Memory B cell (primary cell): Measurements from ENCODE around the gene DAB2IP.

Experiments used
- ATAC-seq: fragments of 150-1000 bp; cut with Tn5 transposase; 2 replicates; pipeline ENCODE4 v1.10.0; 2021; ENCODE audit warnings: low read depth, mild to moderate bottlenecking, moderate library complexity
- DNase-seq, 2 donors: peaks; one replicate each; pipeline ENCODE4 v3.0.0; 2022; ENCODE audit warnings: low spot score in 2 of 2
- H3K27ac Mint-ChIP-seq: one replicate; pipeline ENCODE4 v1.8.0; 2022; ENCODE audit warnings: mild to moderate bottlenecking, moderate library complexity, mixed read lengths
- H3K27me3 Mint-ChIP-seq: one replicate; pipeline ENCODE4 v1.8.0; 2022; ENCODE audit warnings: mixed read lengths
- H3K36me3 Mint-ChIP-seq: one replicate; pipeline ENCODE4 v1.8.0; 2022; ENCODE audit warnings: mild to moderate bottlenecking, mixed read lengths
- H3K4me1 Mint-ChIP-seq: one replicate; pipeline ENCODE4 v1.8.0; 2022; ENCODE audit warnings: mixed read lengths
- H3K4me3 Mint-ChIP-seq: one replicate; pipeline ENCODE4 v1.8.0; 2022; ENCODE audit warnings: mild to moderate bottlenecking, moderate library complexity, mixed read lengths
- H3K9me3 Mint-ChIP-seq: one replicate; pipeline ENCODE4 v1.8.0; 2022; ENCODE audit warnings: mixed read lengths

Gene DAB2IP

DNA sequence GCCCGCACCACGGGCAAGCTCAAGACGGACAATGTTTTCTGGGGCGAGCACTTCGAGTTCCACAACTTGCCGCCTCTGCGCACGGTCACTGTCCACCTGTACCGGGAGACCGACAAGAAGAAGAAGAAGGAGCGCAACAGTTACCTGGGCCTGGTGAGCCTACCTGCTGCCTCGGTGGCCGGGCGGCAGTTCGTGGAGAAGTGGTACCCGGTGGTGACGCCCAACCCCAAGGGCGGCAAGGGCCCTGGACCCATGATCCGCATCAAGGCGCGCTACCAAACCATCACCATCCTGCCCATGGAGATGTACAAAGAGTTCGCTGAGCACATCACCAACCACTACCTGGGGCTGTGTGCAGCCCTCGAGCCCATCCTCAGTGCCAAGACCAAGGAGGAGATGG is 108.6 kb downstream of the DAB2IP start:
- H3K4me3 Mint-ChIP-seq, result no peak overlapping the region
- no peak for DNase-seq
- no peak for ATAC-seq
- H3K9me3 Mint-ChIP-seq, result no peaks in the 10 kb centered on the region
- H3K4me1 Mint-ChIP-seq, result no peaks in the 10 kb centered on the region
- H3K27ac Mint-ChIP-seq, result no peak overlapping the region
- H3K27me3 Mint-ChIP-seq, result no peaks in the 10 kb centered on the region
- H3K36me3 Mint-ChIP-seq, result no peaks in the 10 kb centered on the region

GRCh38 chr9:121760571-121760970 is 109.1 kb downstream of the DAB2IP start:
- Mint-ChIP-seq H3K4me3 (no peak overlapping the region), H3K9me3 (no peaks in the 10 kb centered on the region), H3K4me1 (no peaks in the 10 kb centered on the region), H3K27ac (no peak overlapping the region), H3K36me3 (no peaks in the 10 kb centered on the region), H3K27me3 (no peaks in the 10 kb centered on the region)
- DNase-seq (no peak), ATAC-seq (no peak)

DNA sequence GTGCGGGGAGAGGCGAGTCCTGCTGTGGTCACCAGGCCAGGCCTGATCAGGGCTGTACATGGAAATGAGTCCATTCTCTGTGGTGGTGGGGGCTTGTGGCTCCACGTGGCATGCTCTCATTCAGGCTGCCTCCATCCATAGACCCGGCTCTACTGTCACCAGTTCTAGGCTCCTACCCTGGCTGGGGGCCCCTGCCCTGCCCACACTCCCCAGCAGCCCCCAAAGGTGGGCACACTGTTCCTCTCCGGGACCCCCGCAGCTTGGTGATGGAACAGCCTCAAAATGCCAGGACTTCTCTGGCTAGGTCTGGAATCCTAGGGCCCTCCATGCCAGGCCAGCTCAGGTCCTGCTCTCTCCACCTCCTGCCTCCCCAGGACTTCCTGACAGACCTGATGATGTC is 111.7 kb downstream of the DAB2IP start:
- Mint-ChIP-seq H3K36me3 (no peaks in the 10 kb centered on the region), H3K9me3 (no peaks in the 10 kb centered on the region), H3K27ac (no peak overlapping the region), H3K4me1 (no peaks in the 10 kb centered on the region), H3K27me3 (peaks cover 3% of the 10 kb centered on the region), H3K4me3 (no peak overlapping the region)
- ATAC-seq, result no peak
- DNase-seq, result no peak

DNA sequence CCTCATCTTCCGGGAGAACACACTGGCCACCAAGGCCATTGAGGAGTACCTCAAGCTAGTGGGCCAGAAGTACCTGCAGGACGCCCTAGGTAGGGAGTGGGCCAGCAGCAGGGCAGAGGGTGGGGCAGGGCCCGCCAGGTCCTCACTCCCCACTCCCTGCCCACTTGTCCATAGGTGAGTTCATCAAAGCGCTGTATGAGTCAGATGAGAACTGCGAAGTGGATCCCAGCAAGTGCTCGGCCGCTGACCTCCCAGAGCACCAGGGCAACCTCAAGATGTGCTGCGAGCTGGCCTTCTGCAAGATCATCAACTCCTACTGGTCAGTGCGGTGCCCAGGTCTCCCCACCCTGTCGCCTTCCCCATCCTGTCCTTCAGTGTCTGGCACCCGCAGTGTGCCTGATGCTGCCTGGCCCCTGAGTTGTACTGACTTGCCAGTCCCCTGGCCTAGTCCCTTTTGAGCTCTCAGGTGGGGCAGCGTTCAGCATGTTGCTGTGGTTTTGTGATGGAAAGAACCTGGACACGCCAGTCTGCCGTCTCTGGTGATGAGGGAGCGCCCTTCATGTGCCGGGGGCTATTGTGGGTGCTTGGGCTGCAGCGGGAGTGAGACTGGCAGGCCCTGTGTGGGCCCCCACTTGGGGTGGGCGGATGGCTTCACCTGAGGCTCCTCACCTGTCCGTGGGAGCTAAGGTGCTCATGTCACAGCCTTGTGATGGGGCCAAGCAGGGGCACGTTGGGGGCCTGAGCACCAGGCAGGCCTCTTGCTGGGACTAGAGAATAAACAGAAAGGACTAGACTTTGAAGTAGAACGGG is 112.3 kb downstream of the DAB2IP start:
- H3K27ac Mint-ChIP-seq, result no peak overlapping the region
- peaks cover 3% of the 10 kb centered on the region for H3K27me3 Mint-ChIP-seq
- no peak overlapping the region for H3K4me3 Mint-ChIP-seq
- DNase-seq (no peak), ATAC-seq (no peak)
- no peaks in the 10 kb centered on the region for H3K36me3 Mint-ChIP-seq
- H3K4me1 Mint-ChIP-seq, result no peaks in the 10 kb centered on the region
- H3K9me3 Mint-ChIP-seq, result no peaks in the 10 kb centered on the region

DNA sequence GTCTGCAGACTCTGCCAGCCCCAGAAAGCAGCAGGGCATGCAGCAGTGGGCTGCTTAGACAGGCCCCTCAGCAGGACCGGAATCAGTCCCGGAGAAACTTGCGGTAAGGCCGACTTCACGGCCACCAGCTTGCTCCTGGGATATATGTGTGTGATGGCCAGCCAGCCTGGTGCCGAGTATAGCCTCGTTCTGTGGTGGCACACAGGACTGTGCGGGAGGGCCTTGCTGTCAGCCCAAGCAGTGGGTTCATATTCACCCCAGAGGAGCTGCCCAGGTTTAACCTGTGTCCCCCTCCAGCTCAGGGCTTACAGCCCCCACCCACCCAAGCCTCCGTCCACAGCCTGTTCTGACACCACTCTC is 112.9 kb downstream of the DAB2IP start:
- ATAC-seq (no peak), DNase-seq (no peak)
- Mint-ChIP-seq H3K27ac (no peak overlapping the region), H3K4me3 (no peak overlapping the region), H3K27me3 (peaks cover 3% of the 10 kb centered on the region), H3K36me3 (no peaks in the 10 kb centered on the region), H3K9me3 (no peaks in the 10 kb centered on the region), H3K4me1 (no peaks in the 10 kb centered on the region)

DNA sequence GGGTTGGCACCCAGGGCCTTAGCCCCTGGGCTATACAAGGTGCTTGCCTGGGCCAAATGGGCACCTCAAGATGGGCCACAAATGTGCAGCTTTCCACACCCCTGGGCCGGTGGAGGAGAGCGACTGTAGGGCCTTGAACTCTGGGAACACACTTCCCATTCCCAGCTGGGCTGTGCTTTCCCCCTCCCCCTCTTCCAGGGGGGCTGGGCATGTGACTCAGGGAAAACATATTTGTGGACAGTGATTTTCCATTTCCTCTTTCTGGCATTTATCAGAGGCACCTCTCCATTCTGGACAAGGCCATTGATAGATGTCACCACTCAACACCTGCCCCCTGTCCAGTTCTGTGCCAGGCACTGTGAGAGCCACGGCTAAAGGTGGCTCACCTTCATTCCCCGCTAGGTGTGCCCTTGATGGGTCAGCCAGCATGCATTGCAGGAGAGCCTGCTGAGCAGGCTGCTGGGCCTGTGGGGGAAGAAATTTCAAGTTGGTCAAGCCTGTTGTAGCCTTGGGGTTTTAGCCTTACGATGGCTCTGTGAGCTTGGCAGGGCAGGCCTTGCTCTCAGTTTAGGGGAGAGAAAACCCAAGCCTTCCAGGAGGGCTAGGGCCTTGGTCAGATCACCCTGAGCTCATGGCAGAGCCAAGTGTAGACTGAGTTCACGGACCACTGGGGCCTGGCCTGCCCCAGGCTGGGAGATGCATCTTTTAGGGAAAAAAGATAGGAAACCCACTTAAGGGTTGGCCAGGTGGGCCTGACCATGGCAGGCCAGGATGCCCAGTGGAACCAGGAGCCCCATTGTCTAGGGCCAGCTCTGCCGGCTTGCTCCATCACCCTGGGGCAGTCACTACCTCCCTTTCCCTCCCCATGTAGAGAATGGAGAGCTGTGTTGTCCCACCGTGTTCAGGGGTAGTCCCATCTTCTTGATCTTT is 113.9 kb downstream of the DAB2IP start:
- Mint-ChIP-seq H3K27me3 (peaks cover 3% of the 10 kb centered on the region), H3K9me3 (no peaks in the 10 kb centered on the region), H3K36me3 (no peaks in the 10 kb centered on the region), H3K4me3 (no peak overlapping the region), H3K27ac (no peak overlapping the region), H3K4me1 (no peaks in the 10 kb centered on the region)
- ATAC-seq, result no peak
- no peak for DNase-seq

GRCh38 chr9:121766081-121766683 is 114.7 kb downstream of the DAB2IP start:
- Mint-ChIP-seq H3K27me3 (peaks cover 3% of the 10 kb centered on the region), H3K4me1 (no peaks in the 10 kb centered on the region), H3K9me3 (no peaks in the 10 kb centered on the region), H3K4me3 (no peak overlapping the region), H3K36me3 (no peaks in the 10 kb centered on the region), H3K27ac (no peak overlapping the region)
- ATAC-seq, result no peak
- DNase-seq, result no peak

GRCh38 chr9:121767171-121767769 is 115.8 kb downstream of the DAB2IP start:
- Mint-ChIP-seq H3K27me3 (peaks cover 3% of the 10 kb centered on the region), H3K36me3 (no peaks in the 10 kb centered on the region), H3K4me1 (no peaks in the 10 kb centered on the region), H3K4me3 (no peak overlapping the region), H3K27ac (no peak overlapping the region), H3K9me3 (no peaks in the 10 kb centered on the region)
- DNase-seq, result no peak
- no peak for ATAC-seq

- no peak overlapping the region for H3K27ac Mint-ChIP-seq
Observed at GRCh38 chr9:121768416-121769015, 117.1 kb downstream of the DAB2IP start.

GRCh38 chr9:121769939-121770338 is 118.5 kb downstream of the DAB2IP start:
- no peak overlapping the region for H3K4me3 Mint-ChIP-seq
- H3K27ac Mint-ChIP-seq, result no peak overlapping the region
- no peaks in the 10 kb centered on the region for H3K9me3 Mint-ChIP-seq
- DNase-seq (no peak), ATAC-seq (no peak)
- H3K4me1 Mint-ChIP-seq, result no peaks in the 10 kb centered on the region
- H3K36me3 Mint-ChIP-seq, result no peaks in the 10 kb centered on the region
- peaks cover 5% of the 10 kb centered on the region for H3K27me3 Mint-ChIP-seq

More at GRCh38 chr9:121768416-121769015, 117.1 kb downstream of the DAB2IP start:
- no peak for ATAC-seq
- Mint-ChIP-seq H3K4me3 (no peak overlapping the region), H3K9me3 (no peaks in the 10 kb centered on the region), H3K4me1 (no peaks in the 10 kb centered on the region), H3K36me3 (no peaks in the 10 kb centered on the region), H3K27me3 (peaks cover 3% of the 10 kb centered on the region)
- no peak for DNase-seq

- no peak for ATAC-seq
- no peak for DNase-seq
- no peaks in the 10 kb centered on the region for H3K4me1 Mint-ChIP-seq
- H3K4me3 Mint-ChIP-seq, result no peak overlapping the region
- peaks cover 8% of the 10 kb centered on the region for H3K27me3 Mint-ChIP-seq
- H3K9me3 Mint-ChIP-seq, result no peaks in the 10 kb centered on the region
- H3K27ac Mint-ChIP-seq, result no peak overlapping the region
- H3K36me3 Mint-ChIP-seq, result no peaks in the 10 kb centered on the region
Observed at GRCh38 chr9:121770415-121771273, 119.2 kb downstream of the DAB2IP start.

GRCh38 chr9:121771418-121771817 is 120.0 kb downstream of the DAB2IP start:
- Mint-ChIP-seq H3K4me1 (no peaks in the 10 kb centered on the region), H3K9me3 (no peaks in the 10 kb centered on the region), H3K27ac (no peak overlapping the region), H3K27me3 (peaks cover 9% of the 10 kb centered on the region), H3K36me3 (no peaks in the 10 kb centered on the region), H3K4me3 (no peak overlapping the region)
- DNase-seq (no peak), ATAC-seq (no peak)
